IMR-90 (cell line): Measurements from ENCODE around the gene LRP1B. TPM values are rescaled to one million over a fixed set of nuclear protein-coding genes. Genes with fewer than 3 reads are reported as not detected.

Source experiments
- ATAC-seq: fragments of 200-7000 bp; cut with Tn5 transposase; 2 replicates; pipeline ENCODE4 v1.9.1; 2020; ENCODE audit warnings: low read depth, mild to moderate bottlenecking, moderate library complexity
- BruUV-seq: library from RNA; stranded (reverse); fragments of 400-500 nt; replicated peaks from 2 replicates; lab custom pipeline; 2021; lab: Mats Ljungman, UMichigan
- CTCF ChIA-PET: fragments of 300-600 bp; formaldehyde crosslinking; extraction: SDS; loops from one replicate; lab custom pipeline; 2021; ENCODE audit warnings: antibody characterized with exemption; lab: Yijun Ruan, JAX
- POLR2A ChIA-PET: fragments of 300-600 bp; sonication (Branson Sonifier 250); formaldehyde crosslinking; loops from one replicate; lab custom pipeline; 2022; ENCODE audit warnings: antibody characterized with exemption; ENCODE audit not compliant: unreplicated experiment; lab: Charles Lee
- DNase-seq: peaks from one replicate; pipeline ENCODE4 v3.0.0; 2013
- H2AFZ ChIP-seq: replicated peaks from 2 replicates; pipeline ENCODE3; 2013; ENCODE audit warnings: low read length, mild to moderate bottlenecking; ENCODE audit not compliant: poor library complexity
- H2AK5ac ChIP-seq: 2 replicates; pipeline ENCODE4 v1.6.1; 2013; ENCODE audit warnings: low read depth, low read length, inconsistent platforms
- H2AK9ac ChIP-seq: replicated peaks from 2 replicates; pipeline ENCODE3; 2013; ENCODE audit warnings: mild to moderate bottlenecking, low read depth, low read length, moderate library complexity; ENCODE audit not compliant: poor library complexity
- H2BK120ac ChIP-seq: 2 replicates; pipeline ENCODE4 v1.6.1; 2013; ENCODE audit warnings: low read depth, low read length, inconsistent platforms
- H2BK15ac ChIP-seq: 3 replicates; pipeline ENCODE4 v1.6.1; 2013; ENCODE audit warnings: low read depth, low read length, inconsistent platforms
- H2BK20ac ChIP-seq: 2 replicates; pipeline ENCODE4 v1.6.1; 2013; ENCODE audit warnings: low read depth, mild to moderate bottlenecking, inconsistent platforms, low read length, moderate library complexity
- H2BK5ac ChIP-seq: 2 replicates; pipeline ENCODE4 v1.6.1; 2013; ENCODE audit warnings: mild to moderate bottlenecking, low read depth, low read length, inconsistent platforms; ENCODE audit not compliant: poor library complexity, severe bottlenecking
- H3K14ac ChIP-seq: replicated peaks from 2 replicates; pipeline ENCODE4 v1.6.1; 2013; ENCODE audit warnings: low read depth, low read length, inconsistent platforms
- H3K18ac ChIP-seq: 2 replicates; pipeline ENCODE4 v1.6.1; 2013; ENCODE audit warnings: low read depth, low read length, control low read depth
- H3K23ac ChIP-seq: 2 replicates; pipeline ENCODE4 v1.6.1; 2013; ENCODE audit warnings: low read depth, low read length, inconsistent platforms
- H3K27ac ChIP-seq: 2 replicates; pipeline ENCODE4 v1.5.1; 2013; ENCODE audit warnings: mild to moderate bottlenecking, control low read depth, low read length; ENCODE audit not compliant: insufficient read depth
- H3K27me3 ChIP-seq: 2 replicates; pipeline ENCODE4 v1.6.1; 2013; ENCODE audit warnings: low read length; ENCODE audit not compliant: control insufficient read depth, insufficient read depth
- H3K36me3 ChIP-seq: 2 replicates; pipeline ENCODE4 v1.6.1; 2013; ENCODE audit warnings: low read length, mixed read lengths; ENCODE audit not compliant: control insufficient read depth, insufficient read depth
- H3K4ac ChIP-seq: 2 replicates; pipeline ENCODE4 v1.6.1; 2013; ENCODE audit warnings: low read depth, low read length, inconsistent platforms
- H3K4me1 ChIP-seq: 2 replicates; pipeline ENCODE4 v1.6.1; 2013; ENCODE audit warnings: low read length, mixed read lengths; ENCODE audit not compliant: control insufficient read depth, insufficient read depth
- H3K4me2 ChIP-seq: 2 replicates; pipeline ENCODE4 v1.6.1; 2013; ENCODE audit warnings: low read depth, mild to moderate bottlenecking, control low read depth, low read length, moderate library complexity
- H3K4me3 ChIP-seq: 2 replicates; pipeline ENCODE4 v1.5.1; 2013; ENCODE audit warnings: low read depth, mild to moderate bottlenecking, control low read depth, low read length, moderate library complexity; ENCODE audit not compliant: insufficient read depth
- H3K56ac ChIP-seq: 2 replicates; pipeline ENCODE4 v1.6.1; 2013; ENCODE audit warnings: low read length, inconsistent platforms; ENCODE audit not compliant: insufficient read depth; ENCODE audit errors: extremely low read depth
- H3K79me1 ChIP-seq, 2 experiments: 2 replicates each; pipeline ENCODE4 v1.6.1; 2013; ENCODE audit warnings: low read length in 2 of 2, inconsistent platforms in 1 of 2, low read depth in 1 of 2
- H3K9ac ChIP-seq: 2 replicates; pipeline ENCODE4 v1.6.1; 2013; ENCODE audit warnings: low read depth, low read length, control low read depth
- H3K9me1 ChIP-seq: 2 replicates; pipeline ENCODE4 v1.6.1; 2013; ENCODE audit warnings: low read length, inconsistent platforms; ENCODE audit not compliant: insufficient read depth
- H3K9me3 ChIP-seq: 2 replicates; pipeline ENCODE4 v1.6.1; 2013; ENCODE audit warnings: low read length; ENCODE audit not compliant: control insufficient read depth, insufficient read depth
- H4K20me1 ChIP-seq: 2 replicates; pipeline ENCODE4 v1.6.1; 2013; ENCODE audit warnings: low read length, inconsistent platforms; ENCODE audit not compliant: insufficient read depth
- H4K5ac ChIP-seq: 2 replicates; pipeline ENCODE4 v1.6.1; 2013; ENCODE audit warnings: mild to moderate bottlenecking, low read depth, low read length, control low read depth
- H4K8ac ChIP-seq, 2 experiments: 2 replicates each; pipeline ENCODE4 v1.6.1; 2013; ENCODE audit warnings: low read depth in 2 of 2, low read length in 2 of 2, control low read depth in 1 of 2, inconsistent platforms in 1 of 2
- H4K91ac ChIP-seq: 2 replicates; pipeline ENCODE4 v1.6.1; 2013; ENCODE audit warnings: low read depth, low read length, inconsistent platforms; ENCODE audit not compliant: insufficient read depth
- ELK1 ChIP-seq: fragments of 150-350 bp; IDR thresholded peaks from 2 replicates; pipeline ENCODE4 v1.6.1; 2016; ENCODE audit warnings: low read depth, mild to moderate bottlenecking, low read length, moderate library complexity, borderline replicate concordance
- WGBS, 2 experiments: methylation state at CpG; one replicate each; pipeline versions ENCODE4 v1.1.5 to v1.1.7; 2013; ENCODE audit warnings: missing lambda C conversion rate in 2 of 2; ENCODE audit not compliant: insufficient read length in 1 of 2; ENCODE audit errors: extremely low coverage in 2 of 2; 5-methylcytosine and 5-hydroxymethylcytosine counted together
- dilution Hi-C: fragments of 300-500 bp; cut with HindIII; formaldehyde crosslinking; loops from one replicate; pipeline ENCODE4 v1.14.3; 2018; ENCODE audit warnings: low sequenced_read_pairs; ENCODE audit not compliant: unreplicated experiment
- in situ Hi-C: fragments of 300-500 bp; cut with MboI; formaldehyde crosslinking; loops from 3 replicates; pipeline ENCODE4 v1.14.3; 2019; ENCODE audit warnings: low sequenced_read_pairs, inconsistent platforms, mixed read lengths
- intact Hi-C: fragments of 100-400 bp; cut with micrococcal nuclease; formaldehyde crosslinking; loops from 2 replicates; pipeline ENCODE4 v1.10.0; 2022
- polyA plus RNA-seq, 3 experiments: library from polyadenylated mRNA; depleted of rRNA; stranded (reverse); fragments of >200 nt; gene quantifications; 2 replicates each; pipeline ENCODE4 v1.2.3, GENCODE V29; 2012; ENCODE audit warnings: low replicate concordance in 1 of 3
- total RNA-seq: library from RNA; depleted of rRNA; stranded (reverse); fragments of >200 nt; gene quantifications from 2 replicates; pipeline ENCODE4 v1.2.3, GENCODE V29; 2012

Gene LRP1B
- total and polyA plus RNA-seq, 2 of the 4 experiments (the other 2 are of a cell fraction): under 0.01 to 0.02 TPM

DNA sequence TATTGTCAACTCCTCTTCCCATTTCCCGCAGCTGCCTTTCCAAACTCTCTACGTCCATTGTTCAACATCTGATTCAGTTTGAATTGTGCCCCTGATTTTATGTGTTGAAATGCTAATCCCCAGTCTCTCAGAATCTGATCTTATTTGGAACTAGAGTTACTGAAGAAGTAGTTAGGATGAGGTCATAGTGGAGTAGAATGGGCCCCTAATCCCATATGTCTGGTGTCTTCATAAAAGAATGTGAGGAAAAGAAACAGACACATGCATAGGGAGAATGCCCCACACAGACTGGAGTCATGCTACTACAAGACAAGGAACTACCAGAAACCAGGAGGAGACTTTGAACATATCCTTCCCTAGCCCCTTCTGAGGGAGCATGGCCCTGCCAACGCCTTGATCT, 99.2 kb downstream of the LRP1B start:
- Histone ChIP-seq H2BK15ac (no peak overlapping the region), H3K27me3 (no peaks in the 10 kb centered on the region), H3K36me3 (no peaks in the 10 kb centered on the region), H3K14ac (no peak overlapping the region), H3K23ac (no peak overlapping the region), H4K91ac (no peak overlapping the region), H4K20me1 (no peaks in the 10 kb centered on the region), H3K9me3 (no peaks in the 10 kb centered on the region), H3K9me1 (no peaks in the 10 kb centered on the region), H3K18ac (no peak overlapping the region), H4K8ac (no peak overlapping the region), H3K27ac (no peak overlapping the region), H2BK5ac (no peak overlapping the region), H4K5ac (no peak overlapping the region), H3K4me1 (no peaks in the 10 kb centered on the region), H2BK20ac (no peak overlapping the region), H2AK9ac (no peak overlapping the region), H3K4ac (no peak overlapping the region), H3K4me2 (no peak overlapping the region), H3K4me3 (no peak overlapping the region), H3K79me1 (no peaks in the 10 kb centered on the region), H2AK5ac (no peak overlapping the region), H3K56ac (no peak overlapping the region), H2BK120ac (no peak overlapping the region), H2AFZ (no peak overlapping the region), H3K9ac (no peak overlapping the region)
- BruUV-seq: no TSS peak
- ChIA-PET POLR2A (no interaction called here), CTCF (no interaction called here)
- intact Hi-C loops: no loop called here
- ATAC-seq (no peak), DNase-seq (no peak)
- no CpG with 5 or more reads among the region's 3 CpGs for WGBS, 2 experiments
- in situ Hi-C loops: no loop called here
- TF ChIP-seq ELK1: no peak
- dilution Hi-C loops: no loop called here
